Measurements from ENCODE around the gene LHFPL3.
A peak's percentile ranks its signal among the peaks of the same experiment; 100 is the strongest.

The LHFPL3 gene

GRCh38 chr7:104789780-104790179, 461.4 kb downstream of the LHFPL3 start:
- TF ChIP-seq CTCF (IDR thresholded peaks at IDR 0.05; ENCODE audit: control insufficient read depth, extremely low read depth, insufficient read depth): no peak
- no peak for DNase-seq (ENCODE audit: low read depth)
- no peak overlapping the region for H3K4me3 ChIP-seq (ENCODE audit: low read depth, low read length)

GRCh38 chr7:104790440-104790839, 462.0 kb downstream of the LHFPL3 start:
- no peak for DNase-seq (ENCODE audit: low read depth)
- no peak for TF ChIP-seq CTCF (IDR thresholded peaks at IDR 0.05; ENCODE audit: control insufficient read depth, extremely low read depth, insufficient read depth)
- H3K4me3 ChIP-seq (ENCODE audit: low read depth, low read length): no peak overlapping the region

- H3K4me3 ChIP-seq (ENCODE audit: low read depth, low read length): no peak overlapping the region
- TF ChIP-seq CTCF (IDR thresholded peaks at IDR 0.05; ENCODE audit: control insufficient read depth, extremely low read depth, insufficient read depth): no peak
- peak; percentile 98 for DNase-seq (ENCODE audit: low read depth)
Observed at GRCh38 chr7:104791080-104791479, 462.7 kb downstream of the LHFPL3 start.

- no peak for DNase-seq (ENCODE audit: low read depth)
- TF ChIP-seq CTCF (IDR thresholded peaks at IDR 0.05; ENCODE audit: control insufficient read depth, extremely low read depth, insufficient read depth): no peak
- no peak overlapping the region for H3K4me3 ChIP-seq (ENCODE audit: low read depth, low read length)
Observed at GRCh38 chr7:104793066-104793465, 464.7 kb downstream of the LHFPL3 start.

GRCh38 chr7:104794154-104794553, 465.8 kb downstream of the LHFPL3 start:
- no peak for DNase-seq (ENCODE audit: low read depth)
- TF ChIP-seq CTCF (IDR thresholded peaks at IDR 0.05; ENCODE audit: control insufficient read depth, extremely low read depth, insufficient read depth): no peak

GRCh38 chr7:104794589-104794988, 466.2 kb downstream of the LHFPL3 start:
- no peak for DNase-seq (ENCODE audit: low read depth)
- H3K4me3 ChIP-seq (ENCODE audit: low read depth, low read length): no peak overlapping the region
- no peak for TF ChIP-seq CTCF (IDR thresholded peaks at IDR 0.05; ENCODE audit: control insufficient read depth, extremely low read depth, insufficient read depth)

More at GRCh38 chr7:104794154-104794553, 465.8 kb downstream of the LHFPL3 start:
- no peak overlapping the region for H3K4me3 ChIP-seq (ENCODE audit: low read depth, low read length)

- TF ChIP-seq CTCF (IDR thresholded peaks at IDR 0.05; ENCODE audit: control insufficient read depth, extremely low read depth, insufficient read depth): no peak
- DNase-seq (ENCODE audit: low read depth): no peak
- H3K4me3 ChIP-seq (ENCODE audit: low read depth, low read length): no peak overlapping the region
Observed at GRCh38 chr7:104795086-104795485, 466.7 kb downstream of the LHFPL3 start.
